ENCODE data around the gene GLT8D2. TPM values are rescaled to one million over a fixed set of nuclear protein-coding genes. Genes with fewer than 3 reads are reported as not detected.

GLT8D2 gene
- total RNA-seq, 2 donors from 2014 or later, result 0.23 to 0.36 TPM

DNA sequence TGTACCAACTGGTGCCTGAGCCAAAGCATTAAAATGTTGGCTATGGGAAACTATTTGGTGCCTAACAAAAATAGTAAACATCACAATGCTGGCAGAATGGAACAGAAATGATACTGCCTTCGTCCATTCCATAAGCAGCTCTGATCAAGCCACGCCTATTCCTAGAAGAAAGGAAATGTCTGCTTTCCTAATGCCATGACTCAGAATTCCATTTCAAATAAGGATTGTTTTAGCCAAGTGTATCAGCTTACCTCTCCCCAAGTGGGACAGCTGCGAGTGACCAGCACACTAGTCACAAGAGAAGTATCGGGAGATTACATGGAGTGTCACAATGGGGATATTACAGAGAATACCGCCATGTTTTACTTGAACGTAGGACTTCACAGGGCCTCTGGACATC lies 38.7 kb downstream of the GLT8D2 start:
- Mint-ChIP-seq H3K27ac (no peak overlapping the region), H3K4me1 (ENCODE audit: low read depth) (no peaks in the 10 kb centered on the region), H3K36me3 (ENCODE audit: insufficient read depth in 2 of 2) (no peaks in the 10 kb centered on the region), H3K9me3 (peaks cover 0 to 2% of the 10 kb centered on the region in 2 donors), H3K27me3 (ENCODE audit: low read depth) (peaks cover 6% of the 10 kb centered on the region), H3K4me3 (no peak overlapping the region)
- no peak for ATAC-seq (replicated peaks in 1 of 2)
- DNase-seq, result no peak

DNA sequence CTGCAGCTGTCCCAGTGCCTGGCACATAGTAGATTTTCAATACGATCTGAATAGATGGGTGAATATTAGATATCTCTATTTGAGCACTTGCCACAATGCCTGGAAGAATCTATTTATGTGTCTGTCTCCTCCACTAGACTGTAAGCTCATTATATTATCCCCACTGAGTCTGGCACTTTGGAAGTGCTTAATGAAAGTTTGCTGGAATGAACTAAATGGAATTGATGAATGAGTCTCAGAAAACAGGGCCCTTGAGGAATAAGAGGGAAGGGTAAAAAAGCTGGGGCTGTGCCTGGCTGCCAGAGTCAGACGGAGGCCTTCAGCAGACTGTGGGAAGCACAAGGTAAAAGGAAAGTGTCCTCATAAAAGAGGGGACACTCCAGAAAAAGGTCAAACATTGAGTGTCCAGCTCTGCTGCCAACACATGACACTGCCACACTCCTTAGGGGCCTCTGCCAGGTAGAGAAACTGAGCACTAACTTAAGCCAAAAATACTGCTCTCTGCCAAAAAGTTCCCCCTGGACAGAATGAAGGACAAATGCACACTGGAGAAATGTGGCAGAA lies 39.3 kb downstream of the GLT8D2 start:
- H3K27me3 Mint-ChIP-seq (ENCODE audit: low read depth), result peaks cover 6% of the 10 kb centered on the region
- H3K9me3 Mint-ChIP-seq, result peaks cover 0 to 2% of the 10 kb centered on the region in 2 donors
- no peak for DNase-seq
- no peak overlapping the region for H3K27ac Mint-ChIP-seq
- ATAC-seq (replicated peaks in 1 of 2), result no peak
- H3K36me3 Mint-ChIP-seq (ENCODE audit: insufficient read depth in 2 of 2), result no peaks in the 10 kb centered on the region
- H3K4me1 Mint-ChIP-seq (ENCODE audit: low read depth), result no peaks in the 10 kb centered on the region
- no peak overlapping the region for H3K4me3 Mint-ChIP-seq

DNA sequence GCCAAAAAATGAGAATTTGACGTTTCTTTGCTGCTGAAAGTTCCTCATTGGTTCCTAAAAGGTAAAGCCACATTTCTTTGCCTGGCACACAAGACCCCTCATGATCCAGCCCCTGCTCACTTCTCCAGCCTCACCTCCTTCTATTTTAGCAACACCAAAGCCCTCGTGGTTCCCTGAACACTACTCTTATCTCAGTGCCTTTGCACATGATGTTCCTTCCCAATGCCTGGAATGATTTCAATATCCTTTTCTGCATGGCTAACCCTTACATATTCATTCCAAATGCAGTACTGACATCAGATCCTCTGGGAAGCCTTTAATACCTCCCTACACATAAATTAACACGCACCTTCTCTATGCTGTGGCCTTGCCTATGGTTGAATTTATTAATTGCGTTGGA lies 39.9 kb downstream of the GLT8D2 start:
- H3K4me3 Mint-ChIP-seq, result no peak overlapping the region
- H3K4me1 Mint-ChIP-seq (ENCODE audit: low read depth), result no peaks in the 10 kb centered on the region
- ATAC-seq (replicated peaks in 1 of 2), result no peak
- DNase-seq, result no peak
- peaks cover 6% of the 10 kb centered on the region for H3K27me3 Mint-ChIP-seq (ENCODE audit: low read depth)
- H3K9me3 Mint-ChIP-seq, result peaks cover 0 to 2% of the 10 kb centered on the region in 2 donors
- no peak overlapping the region for H3K27ac Mint-ChIP-seq
- no peaks in the 10 kb centered on the region for H3K36me3 Mint-ChIP-seq (ENCODE audit: insufficient read depth in 2 of 2)

DNA sequence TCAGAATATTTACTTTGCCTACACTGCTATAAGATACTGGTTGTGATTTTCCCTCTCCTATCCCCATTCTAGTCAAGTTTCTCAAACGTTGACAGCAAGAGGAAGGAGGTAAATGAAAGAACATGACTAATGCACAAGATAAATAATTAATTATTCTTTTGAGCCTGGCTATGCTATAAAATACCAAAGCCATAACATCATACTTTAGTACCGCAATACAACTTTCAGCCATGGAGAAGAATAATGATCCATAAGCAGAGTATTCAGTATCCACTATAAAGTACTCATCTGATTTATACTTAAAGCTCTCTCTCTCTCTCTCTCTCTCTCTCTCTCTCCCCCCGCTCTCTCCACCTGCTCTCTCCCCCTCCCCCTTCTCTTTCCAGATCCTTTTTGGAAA lies 43.1 kb downstream of the GLT8D2 start:
- H3K27ac Mint-ChIP-seq, result no peak overlapping the region
- H3K9me3 Mint-ChIP-seq, result peaks cover 0 to 2% of the 10 kb centered on the region in 2 donors
- peaks cover 11% of the 10 kb centered on the region for H3K27me3 Mint-ChIP-seq (ENCODE audit: low read depth)
- H3K36me3 Mint-ChIP-seq (ENCODE audit: insufficient read depth in 2 of 2), result no peaks in the 10 kb centered on the region
- ATAC-seq (replicated peaks in 1 of 2), result no peak
- no peak for DNase-seq
- H3K4me3 Mint-ChIP-seq, result no peak overlapping the region
- no peaks in the 10 kb centered on the region for H3K4me1 Mint-ChIP-seq (ENCODE audit: low read depth)

DNA sequence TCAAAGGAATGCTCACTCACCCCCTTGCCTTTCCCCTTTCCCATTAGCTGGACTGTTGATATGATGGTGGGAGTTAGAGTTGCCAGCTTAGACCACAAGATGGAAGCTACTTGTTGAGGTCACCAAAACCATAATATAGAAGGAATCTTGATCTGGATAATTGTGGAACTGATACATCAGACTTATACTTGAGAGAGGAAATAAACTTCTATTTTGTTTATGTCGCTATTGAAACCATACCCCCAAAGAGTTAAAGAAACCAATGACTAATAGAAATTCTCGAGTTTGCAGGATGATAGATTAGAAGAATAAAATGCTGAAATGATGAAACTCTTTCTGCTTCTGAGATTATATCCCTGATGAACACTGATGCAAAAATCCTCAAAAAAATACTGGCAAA lies 46.4 kb downstream of the GLT8D2 start:
- DNase-seq (no peak), ATAC-seq (replicated peaks in 1 of 2) (no peak)
- no peaks in the 10 kb centered on the region for H3K4me1 Mint-ChIP-seq (ENCODE audit: low read depth)
- no peak overlapping the region for H3K4me3 Mint-ChIP-seq
- peaks cover 33% of the 10 kb centered on the region for H3K27me3 Mint-ChIP-seq (ENCODE audit: low read depth)
- H3K27ac Mint-ChIP-seq, result no peak overlapping the region
- H3K36me3 Mint-ChIP-seq (ENCODE audit: insufficient read depth in 2 of 2), result no peaks in the 10 kb centered on the region
- H3K9me3 Mint-ChIP-seq, result peaks cover 0 to 2% of the 10 kb centered on the region in 2 donors

DNA sequence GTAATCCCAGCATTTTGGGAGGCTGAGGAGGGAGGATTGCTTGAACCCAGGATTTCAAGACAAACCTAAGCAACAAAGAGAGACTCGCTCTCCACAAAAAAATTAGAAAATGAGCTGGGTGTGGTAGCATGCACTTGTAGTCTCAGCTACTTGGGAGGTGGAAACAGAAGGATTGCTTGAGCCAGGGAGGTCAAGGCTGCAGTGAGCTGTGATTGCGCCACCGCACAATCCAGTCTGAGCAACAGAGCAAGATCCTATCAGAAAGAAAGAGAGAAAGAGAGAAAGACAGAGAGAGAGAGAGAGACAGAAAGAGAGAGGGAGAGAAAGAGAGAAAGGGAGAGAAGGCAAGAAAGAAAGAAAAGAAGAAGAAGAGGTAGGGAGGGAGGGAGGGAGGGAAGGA lies 47.3 kb downstream of the GLT8D2 start:
- Mint-ChIP-seq H3K4me3 (no peak overlapping the region), H3K4me1 (ENCODE audit: low read depth) (no peaks in the 10 kb centered on the region), H3K9me3 (no peaks in the 10 kb centered on the region), H3K27ac (no peak overlapping the region), H3K27me3 (ENCODE audit: low read depth) (peaks cover 37% of the 10 kb centered on the region), H3K36me3 (ENCODE audit: insufficient read depth in 2 of 2) (no peaks in the 10 kb centered on the region)
- no peak for ATAC-seq (replicated peaks in 1 of 2)
- no peak for DNase-seq

DNA sequence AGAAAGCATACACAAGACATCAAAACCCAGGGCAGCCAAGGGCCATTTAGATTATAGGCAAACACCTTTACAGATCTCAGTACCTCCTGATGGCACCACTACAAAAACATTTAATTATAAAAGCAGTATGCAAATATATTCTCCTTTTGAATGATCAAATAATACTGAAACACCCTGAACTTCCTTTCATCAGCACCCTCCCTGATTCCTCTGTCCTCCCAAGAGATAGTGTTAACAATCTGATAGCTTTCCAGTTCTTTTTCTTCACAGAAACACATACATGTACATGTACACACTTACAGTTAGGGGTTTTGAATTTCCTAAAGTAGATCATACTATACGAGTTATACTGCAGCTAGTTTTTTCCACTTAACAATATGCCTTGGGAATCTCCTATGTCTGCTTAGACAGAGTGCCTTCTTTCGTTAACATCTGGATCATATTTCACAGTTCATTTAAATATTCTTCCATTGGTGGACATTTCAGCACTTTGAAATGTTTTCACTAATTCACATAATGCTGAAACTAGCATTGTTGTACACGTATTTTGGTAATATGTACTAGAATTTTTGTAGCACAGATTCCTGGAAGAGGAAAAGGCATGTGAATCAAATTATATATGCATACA lies 49.1 kb downstream of the GLT8D2 start:
- no peak for DNase-seq
- Mint-ChIP-seq H3K9me3 (no peaks in the 10 kb centered on the region), H3K36me3 (ENCODE audit: insufficient read depth in 2 of 2) (no peaks in the 10 kb centered on the region), H3K4me3 (no peak overlapping the region), H3K27me3 (ENCODE audit: low read depth) (peaks cover 38% of the 10 kb centered on the region), H3K4me1 (ENCODE audit: low read depth) (no peaks in the 10 kb centered on the region), H3K27ac (no peak overlapping the region)
- no peak for ATAC-seq (replicated peaks in 1 of 2)

DNA sequence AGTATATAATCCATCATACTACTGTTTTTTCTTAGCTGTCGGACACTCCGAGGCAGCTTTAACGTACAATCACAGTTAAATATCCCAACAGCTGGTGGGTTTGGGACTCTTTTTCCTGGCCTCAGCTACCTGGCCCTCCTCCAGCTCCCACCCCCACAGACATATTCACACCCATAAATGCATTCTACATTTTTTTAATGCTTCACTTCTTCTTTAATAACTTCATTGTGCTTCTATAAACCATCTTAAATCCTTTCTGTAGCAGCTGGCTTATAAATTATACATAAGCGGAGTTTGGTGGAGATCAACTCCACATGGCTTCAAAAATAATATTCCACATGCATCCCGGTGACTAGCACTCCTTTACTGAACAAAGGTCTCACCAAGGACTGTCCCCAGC lies 51.0 kb downstream of the GLT8D2 start:
- Mint-ChIP-seq H3K9me3 (no peaks in the 10 kb centered on the region), H3K27me3 (ENCODE audit: low read depth) (peaks cover 47% of the 10 kb centered on the region), H3K27ac (no peak overlapping the region), H3K4me3 (no peak overlapping the region), H3K36me3 (ENCODE audit: insufficient read depth in 2 of 2) (no peaks in the 10 kb centered on the region), H3K4me1 (ENCODE audit: low read depth) (no peaks in the 10 kb centered on the region)
- no peak for DNase-seq
- ATAC-seq (replicated peaks in 1 of 2), result no peak

DNA sequence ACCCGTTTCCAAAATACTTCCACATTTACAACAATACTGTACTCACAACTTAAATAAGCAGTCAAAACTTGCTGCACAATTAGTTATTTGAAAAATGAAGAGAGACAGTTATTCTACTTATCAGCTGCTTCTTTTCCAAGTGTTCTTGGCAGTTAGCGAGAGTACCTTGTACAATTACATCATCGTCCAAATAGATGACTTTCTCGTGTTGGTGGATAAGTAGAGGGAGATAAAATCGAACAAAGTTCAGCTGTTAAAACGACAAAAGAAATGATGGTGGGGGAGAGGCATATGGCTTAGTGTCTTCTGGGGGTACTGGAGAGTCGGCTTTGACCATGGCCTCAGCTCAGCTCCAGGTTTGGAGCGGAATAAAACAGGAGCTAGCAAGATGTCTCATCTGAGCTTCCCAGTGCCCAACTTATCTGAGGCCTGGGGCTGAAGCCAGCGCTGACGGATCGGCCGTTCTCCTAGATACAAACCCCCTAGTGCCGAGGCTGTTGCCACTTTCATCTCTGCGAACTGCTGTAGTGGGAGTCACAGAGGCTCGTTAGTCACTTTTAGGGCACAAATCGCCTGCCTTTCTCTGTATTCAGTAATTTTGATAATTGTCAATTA lies 52.6 kb downstream of the GLT8D2 start:
- ATAC-seq (replicated peaks in 1 of 2), result no peak
- Mint-ChIP-seq H3K9me3 (no peaks in the 10 kb centered on the region), H3K4me1 (ENCODE audit: low read depth) (no peaks in the 10 kb centered on the region), H3K36me3 (ENCODE audit: insufficient read depth in 2 of 2) (no peaks in the 10 kb centered on the region), H3K27ac (no peak overlapping the region), H3K4me3 (no peak overlapping the region), H3K27me3 (ENCODE audit: low read depth) (peaks cover 47% of the 10 kb centered on the region)
- no peak for DNase-seq

DNA sequence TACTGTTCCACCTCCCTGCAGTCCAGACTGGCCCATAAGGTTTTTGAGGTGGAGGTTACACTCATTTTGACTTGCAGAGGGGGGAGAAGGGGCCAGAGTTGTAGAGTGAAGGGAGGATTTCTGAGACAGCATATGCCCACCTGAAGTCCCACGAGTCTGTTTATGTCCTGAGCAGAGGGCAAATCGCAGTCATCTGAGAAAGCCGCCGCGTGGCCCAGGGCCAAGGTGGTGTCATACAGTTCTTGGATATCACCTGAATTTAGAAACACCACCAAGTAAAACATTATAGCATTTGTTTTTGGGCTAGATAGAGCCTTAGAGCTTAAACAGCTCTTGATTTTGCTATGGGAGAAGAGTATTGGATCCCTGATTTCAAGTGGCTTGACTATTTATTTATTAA lies 53.4 kb downstream of the GLT8D2 start:
- Mint-ChIP-seq H3K36me3 (ENCODE audit: insufficient read depth in 2 of 2) (no peaks in the 10 kb centered on the region), H3K4me3 (no peak overlapping the region), H3K27ac (no peak overlapping the region), H3K9me3 (no peaks in the 10 kb centered on the region), H3K27me3 (ENCODE audit: low read depth) (peaks cover 47% of the 10 kb centered on the region), H3K4me1 (ENCODE audit: low read depth) (no peaks in the 10 kb centered on the region)
- no peak for DNase-seq
- ATAC-seq (replicated peaks in 1 of 2), result no peak

DNA sequence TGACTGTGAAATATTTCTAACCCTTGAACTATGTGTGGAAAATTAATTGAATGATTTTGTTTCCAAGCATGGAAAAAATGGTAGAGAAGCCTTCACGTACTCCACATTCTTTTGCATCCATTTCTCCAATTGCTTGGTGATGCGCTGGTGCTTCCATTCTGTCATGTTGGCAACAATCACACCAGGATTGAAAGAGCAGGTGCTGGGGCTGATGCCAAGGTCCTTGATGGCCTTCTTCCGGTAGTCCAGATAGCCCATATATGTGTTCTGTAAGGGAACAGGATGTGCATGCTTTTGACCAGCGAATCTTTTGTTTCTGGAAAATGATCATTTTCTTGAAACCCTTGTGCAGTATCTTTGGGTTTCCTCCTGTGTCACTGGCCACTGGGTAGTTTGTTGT lies 55.8 kb downstream of the GLT8D2 start:
- H3K4me3 Mint-ChIP-seq, result no peak overlapping the region
- H3K36me3 Mint-ChIP-seq (ENCODE audit: insufficient read depth in 2 of 2), result no peaks in the 10 kb centered on the region
- H3K4me1 Mint-ChIP-seq (ENCODE audit: low read depth), result no peaks in the 10 kb centered on the region
- DNase-seq (no peak), ATAC-seq (replicated peaks in 1 of 2) (no peak)
- peaks cover 25% of the 10 kb centered on the region for H3K27me3 Mint-ChIP-seq (ENCODE audit: low read depth)
- no peaks in the 10 kb centered on the region for H3K9me3 Mint-ChIP-seq
- no peak overlapping the region for H3K27ac Mint-ChIP-seq

DNA sequence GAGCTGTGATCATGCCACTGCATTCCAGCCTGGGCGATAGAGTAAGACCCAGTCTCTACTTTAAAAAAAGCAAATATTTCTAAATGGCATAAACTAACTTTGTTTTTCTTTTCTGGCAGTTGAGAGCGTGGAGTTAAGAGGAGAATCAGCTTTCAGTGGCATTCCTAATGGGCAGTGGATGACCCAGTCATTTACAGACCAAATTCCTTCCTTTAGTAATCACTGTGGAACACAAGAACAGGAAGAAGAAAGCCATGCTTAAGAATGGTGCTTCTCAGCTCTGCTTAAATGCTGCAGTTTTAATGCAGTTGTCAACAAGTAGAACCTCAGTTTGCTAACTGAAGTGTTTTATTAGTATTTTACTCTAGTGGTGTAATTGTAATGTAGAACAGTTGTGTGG lies 63.2 kb downstream of the GLT8D2 start:
- no peaks in the 10 kb centered on the region for H3K9me3 Mint-ChIP-seq
- DNase-seq (no peak), ATAC-seq (replicated peaks in 1 of 2) (no peak)
- H3K4me1 Mint-ChIP-seq (ENCODE audit: low read depth), result no peaks in the 10 kb centered on the region
- no peak overlapping the region for H3K27ac Mint-ChIP-seq
- H3K27me3 Mint-ChIP-seq (ENCODE audit: low read depth), result no peaks in the 10 kb centered on the region
- no peak overlapping the region for H3K4me3 Mint-ChIP-seq
- H3K36me3 Mint-ChIP-seq (ENCODE audit: insufficient read depth in 2 of 2), result peaks cover 0 to 4% of the 10 kb centered on the region in 2 donors

DNA sequence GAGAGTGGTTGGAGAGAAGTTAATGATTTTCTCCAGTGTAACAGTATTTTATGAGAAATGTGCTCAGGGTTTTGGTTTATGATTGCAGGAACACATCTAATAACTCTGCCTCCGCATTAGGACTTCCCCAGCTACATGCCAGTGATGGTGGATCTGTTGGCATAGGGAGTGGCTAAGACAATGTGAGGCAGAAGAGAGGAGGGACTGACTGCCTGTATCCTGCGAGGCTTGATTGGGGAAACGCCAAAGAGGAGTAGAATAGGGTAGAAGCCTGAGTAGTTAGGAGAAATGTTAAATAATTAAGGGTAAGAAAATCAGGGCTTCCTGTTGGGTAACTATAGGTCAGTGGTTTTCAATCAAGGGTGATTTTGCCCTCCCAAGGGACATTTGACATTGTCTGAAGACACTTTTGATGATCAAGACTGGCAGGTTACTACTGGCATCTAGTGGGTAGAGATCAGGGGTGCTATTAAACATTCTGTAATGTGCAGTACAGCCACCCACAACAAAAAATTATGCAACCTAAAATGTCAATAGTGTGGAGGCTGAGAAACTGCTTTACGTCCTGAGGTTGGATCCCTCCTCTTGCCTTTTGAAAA lies 71.5 kb downstream of the GLT8D2 start:
- no peak overlapping the region for H3K27ac Mint-ChIP-seq

More for the DNA sequence above, 71.5 kb downstream of the GLT8D2 start:
- peaks cover 8% of the 10 kb centered on the region for H3K4me1 Mint-ChIP-seq (ENCODE audit: low read depth)
- no peak overlapping the region for H3K4me3 Mint-ChIP-seq
- H3K27me3 Mint-ChIP-seq (ENCODE audit: low read depth), result no peaks in the 10 kb centered on the region
- no peaks in the 10 kb centered on the region for H3K9me3 Mint-ChIP-seq
- peaks cover 7 to 13% of the 10 kb centered on the region in 2 donors for H3K36me3 Mint-ChIP-seq (ENCODE audit: insufficient read depth in 2 of 2)
- DNase-seq (no peak), ATAC-seq (replicated peaks in 1 of 2) (no peak)

All from activated T-cell treated with anti-CD3 and anti-CD28 coated beads, Interleukin-2, amount 50 U/mL, for 72 hours (primary cell).